Measurements from ENCODE around the gene ANKS1A.

The ANKS1A gene

DNA sequence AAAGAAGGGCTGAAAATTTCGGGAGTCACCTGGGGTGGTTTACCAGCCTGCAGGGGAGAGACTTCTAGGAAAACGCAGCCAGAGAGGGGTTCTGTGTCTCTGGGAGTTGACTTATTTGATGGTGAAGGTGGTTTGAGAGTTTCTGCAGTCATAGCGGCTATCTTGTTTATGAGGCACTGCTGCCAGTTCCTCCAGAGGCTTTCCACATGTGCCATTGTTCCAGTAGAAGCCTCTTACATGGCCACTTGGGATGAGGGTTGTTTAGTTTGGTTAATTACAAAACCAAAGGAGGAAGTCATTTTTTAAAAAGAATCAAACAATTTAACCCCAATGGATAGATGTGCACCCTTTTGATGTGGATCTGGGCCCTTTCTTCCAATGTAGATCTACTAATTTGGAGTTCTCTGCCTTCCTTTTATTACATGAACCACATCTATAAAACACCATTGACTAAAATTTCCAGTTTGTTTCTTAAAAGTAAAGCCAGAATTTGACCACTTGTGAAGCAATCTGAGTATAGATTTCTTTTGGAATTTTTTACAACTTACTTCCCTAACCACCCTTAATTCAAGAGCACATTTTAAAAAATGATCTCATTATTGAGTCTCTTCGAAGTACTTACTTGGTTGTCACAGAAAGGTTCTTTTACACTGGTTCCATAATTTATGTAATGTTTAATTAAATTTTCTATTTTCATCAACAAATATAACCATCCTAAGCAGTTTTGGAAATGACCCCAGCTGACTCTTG lies 154.5 kb downstream of the ANKS1A start:
- no peak for DNase-seq (ENCODE audit: low read depth)

DNA sequence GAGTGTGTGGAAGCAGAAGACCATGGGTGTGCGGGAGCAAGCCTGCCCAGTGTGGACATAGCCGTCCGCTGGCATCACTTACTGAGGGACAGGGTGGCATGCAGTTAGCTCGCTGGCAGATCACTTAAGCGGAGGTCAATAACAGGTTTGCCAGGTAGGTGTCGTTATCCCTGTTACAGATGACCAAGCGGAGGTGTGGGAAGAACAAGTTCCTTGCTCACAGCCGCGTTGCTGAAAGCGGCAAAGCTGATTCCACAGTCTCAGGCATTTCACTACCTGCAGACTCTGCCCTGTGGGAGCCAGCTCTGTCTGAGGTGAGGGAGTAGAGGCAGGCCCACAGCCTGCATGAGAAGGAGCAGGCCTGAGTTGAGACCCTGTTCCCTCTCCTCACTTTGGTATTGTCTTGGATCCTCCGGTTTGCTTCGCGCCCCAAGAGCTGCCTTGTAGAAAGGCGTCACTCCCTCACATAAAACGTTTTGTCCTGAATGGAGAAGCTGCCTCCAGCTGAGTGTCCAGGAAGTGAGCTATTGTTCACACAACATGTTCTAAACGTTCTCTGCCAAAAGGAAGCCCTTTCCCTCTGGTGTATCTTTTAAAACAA lies 155.2 kb downstream of the ANKS1A start:
- no peak for DNase-seq (ENCODE audit: low read depth)

- no peak for DNase-seq (ENCODE audit: low read depth)
Observed at GRCh38 chr6:35044761-35045421, 155.8 kb downstream of the ANKS1A start.

DNA sequence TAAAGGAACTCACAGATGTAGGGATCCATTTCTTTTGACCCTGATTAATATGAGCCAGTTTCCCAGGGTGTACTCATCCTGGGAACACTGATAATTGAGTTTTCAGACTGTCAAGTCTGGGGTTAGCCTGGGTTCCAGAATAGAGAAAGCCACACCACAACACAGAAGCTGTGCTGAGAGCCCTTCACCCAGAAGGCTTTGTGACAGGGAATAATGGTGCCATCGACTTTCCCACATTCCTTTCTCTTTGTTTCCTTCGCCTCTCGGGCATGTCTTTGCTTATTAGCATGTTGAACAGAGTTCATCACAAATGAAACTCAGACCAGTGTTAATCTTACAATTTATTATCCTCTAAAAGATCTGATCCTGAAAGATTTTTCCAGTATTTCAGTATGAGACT lies 157.0 kb downstream of the ANKS1A start:
- no peak for DNase-seq (ENCODE audit: low read depth)

GRCh38 chr6:35046862-35047261 lies 157.8 kb downstream of the ANKS1A start:
- DNase-seq (ENCODE audit: low read depth), result no peak

DNA sequence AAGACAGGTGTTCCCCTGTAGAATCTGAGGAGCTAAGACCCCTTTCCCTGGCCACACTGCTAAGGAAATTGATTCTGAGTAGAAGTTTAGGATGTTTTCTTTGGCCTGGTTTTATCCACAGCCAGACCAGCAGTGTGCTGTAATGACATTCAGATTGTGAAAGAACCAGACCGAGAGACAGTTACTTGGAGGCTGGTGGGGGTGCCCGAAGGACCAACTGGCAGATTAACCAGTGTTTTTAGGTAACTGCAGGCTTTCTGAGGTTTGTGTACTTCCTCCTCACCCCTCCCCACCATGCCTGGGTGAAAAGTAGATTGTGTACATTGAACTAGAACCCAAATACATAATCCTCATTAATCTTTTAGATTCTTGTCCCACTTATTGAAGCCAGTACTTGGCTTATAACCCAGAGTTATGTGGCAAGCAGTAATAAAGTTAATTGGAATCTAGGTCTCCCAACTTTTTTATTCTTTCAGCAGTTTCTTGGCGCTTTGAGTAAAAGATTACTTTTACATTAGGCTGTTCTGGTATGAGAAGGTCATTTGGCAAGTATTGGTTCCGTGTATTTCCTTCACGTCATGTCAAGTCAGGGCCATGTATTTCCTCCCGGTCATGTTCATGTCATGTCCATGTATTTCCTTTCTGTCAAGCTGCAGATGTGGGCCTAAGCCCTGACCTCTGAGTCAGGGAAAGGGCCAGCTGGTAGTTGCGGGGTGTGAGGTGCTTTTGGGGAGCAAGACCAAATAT lies 158.4 kb downstream of the ANKS1A start:
- DNase-seq (ENCODE audit: low read depth), result no peak

DNA sequence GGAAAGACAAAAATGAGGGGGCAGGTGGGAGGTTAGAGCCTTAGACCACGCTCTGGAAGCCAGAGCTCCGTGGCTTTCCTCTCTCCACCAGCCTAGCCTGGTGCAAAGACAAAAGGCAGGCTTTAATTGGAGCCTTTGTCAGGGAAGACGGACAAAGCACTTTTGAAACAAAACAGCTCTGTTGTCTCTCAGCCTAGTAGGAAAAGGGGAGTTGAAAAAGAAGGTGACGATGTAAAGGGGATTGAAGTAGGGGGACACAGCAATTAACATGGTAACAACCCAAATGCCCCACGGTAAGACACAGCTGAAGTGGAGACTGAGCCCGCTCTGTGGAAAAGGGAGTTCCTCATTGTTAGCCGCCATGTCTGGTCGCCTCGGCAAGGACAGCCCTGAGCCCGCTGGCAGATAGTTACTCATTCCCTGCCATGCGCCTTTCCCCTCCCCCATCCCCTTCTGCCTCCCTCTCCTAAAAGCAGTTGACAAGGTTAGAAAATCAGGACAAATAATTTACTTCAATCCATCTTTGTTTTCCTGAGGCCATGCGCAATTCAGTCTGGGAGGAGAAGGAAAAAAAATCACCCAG lies 159.1 kb downstream of the ANKS1A start:
- no peak for DNase-seq (ENCODE audit: low read depth)

DNA sequence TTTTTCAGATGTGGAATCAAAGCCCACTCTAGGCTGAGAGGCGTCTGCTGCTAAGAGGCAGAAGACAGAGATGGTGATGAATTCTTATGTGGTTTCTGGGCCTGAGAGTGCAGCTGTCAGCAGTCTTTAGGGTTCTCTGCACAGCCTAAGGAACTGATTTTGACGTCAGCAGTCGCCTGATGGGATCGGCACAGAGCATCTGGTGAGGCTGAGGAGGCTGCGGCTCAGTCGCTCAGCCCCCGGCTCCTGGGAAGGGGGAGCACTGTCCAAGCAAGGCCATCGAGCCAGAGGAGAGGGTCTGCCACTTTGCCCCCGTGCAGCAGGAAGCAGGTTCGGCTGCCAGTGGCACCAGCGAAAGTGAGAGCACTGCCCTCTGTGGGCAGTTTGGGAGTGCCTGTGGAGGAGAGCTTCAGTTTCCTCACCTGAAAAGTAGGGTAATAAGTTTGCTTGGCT lies 159.6 kb downstream of the ANKS1A start:
- no peak for DNase-seq (ENCODE audit: low read depth)

DNA sequence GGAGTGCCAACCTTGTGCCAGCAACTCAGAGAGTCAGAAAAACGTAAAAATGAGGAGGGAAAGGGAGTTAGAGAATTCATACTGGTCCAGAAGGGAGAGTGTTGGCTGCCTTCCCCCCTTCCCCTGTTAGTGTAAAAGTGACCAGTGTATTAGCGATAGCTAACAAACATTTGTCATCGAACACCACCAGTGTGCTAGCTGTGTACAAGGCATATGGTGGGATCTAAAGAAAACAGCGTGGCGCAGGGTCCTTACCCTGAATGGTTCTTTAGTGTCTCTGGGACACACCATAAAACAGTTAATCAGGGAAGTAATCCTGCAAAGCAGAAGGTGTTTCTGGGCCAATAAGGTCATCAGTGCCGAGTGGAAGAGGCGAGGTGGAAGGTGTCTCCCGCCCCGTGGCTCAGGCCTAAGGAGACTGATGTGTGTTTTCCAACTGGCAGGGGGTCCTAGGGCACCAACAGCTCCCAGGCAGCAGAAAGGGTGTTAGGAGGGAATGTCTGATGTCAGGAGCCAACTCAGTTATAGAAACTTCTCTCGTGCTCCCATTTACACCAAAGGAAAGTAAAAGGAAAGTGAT lies 160.2 kb downstream of the ANKS1A start:
- no peak for DNase-seq (ENCODE audit: low read depth)

DNA sequence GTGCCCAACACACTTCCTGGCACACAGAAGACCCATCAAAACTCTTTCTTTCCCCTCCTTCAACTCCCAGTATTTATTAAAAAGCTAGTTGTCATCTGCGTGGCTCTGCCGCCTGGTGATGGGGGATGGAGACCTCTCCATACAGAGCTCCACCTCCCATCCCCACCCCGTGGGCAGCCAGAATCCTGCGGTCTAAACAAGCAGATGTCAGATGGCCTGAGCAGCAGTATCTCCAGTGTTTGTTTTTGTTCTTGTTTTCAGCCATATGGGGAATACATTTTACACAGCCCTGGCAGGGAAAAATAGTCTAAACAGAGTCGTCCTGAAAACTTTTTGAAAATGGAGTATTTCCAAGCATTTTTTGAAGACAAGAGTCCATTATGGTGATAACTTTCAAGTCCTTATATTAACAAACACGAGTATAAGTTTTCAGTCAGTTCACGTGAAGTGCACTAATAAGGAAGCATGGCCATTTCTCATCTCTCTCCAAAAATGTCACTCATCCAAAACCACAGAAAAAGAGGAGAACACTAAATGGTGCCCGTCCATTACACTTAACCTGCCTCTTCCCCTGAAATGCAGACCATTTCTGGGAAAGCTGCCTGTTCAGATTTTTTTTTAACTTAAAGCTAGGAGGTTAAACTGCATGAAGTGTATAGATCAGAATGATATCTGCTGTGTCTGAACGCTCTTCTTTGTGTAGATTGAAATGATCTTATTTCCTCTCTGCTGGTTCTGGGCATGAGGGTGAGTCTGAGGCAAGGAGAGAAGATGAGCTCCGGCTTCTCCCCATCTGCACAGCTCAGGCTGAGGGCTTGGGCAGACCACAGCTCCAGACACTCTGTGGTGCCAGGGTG lies 161.1 kb downstream of the ANKS1A start:
- no peak for DNase-seq (ENCODE audit: low read depth)

- no peak for DNase-seq (ENCODE audit: low read depth)
Observed at GRCh38 chr6:35050757-35051330, 161.8 kb downstream of the ANKS1A start.

- DNase-seq (ENCODE audit: low read depth), result no peak
Observed at GRCh38 chr6:35051396-35051795, 162.3 kb downstream of the ANKS1A start.

DNA sequence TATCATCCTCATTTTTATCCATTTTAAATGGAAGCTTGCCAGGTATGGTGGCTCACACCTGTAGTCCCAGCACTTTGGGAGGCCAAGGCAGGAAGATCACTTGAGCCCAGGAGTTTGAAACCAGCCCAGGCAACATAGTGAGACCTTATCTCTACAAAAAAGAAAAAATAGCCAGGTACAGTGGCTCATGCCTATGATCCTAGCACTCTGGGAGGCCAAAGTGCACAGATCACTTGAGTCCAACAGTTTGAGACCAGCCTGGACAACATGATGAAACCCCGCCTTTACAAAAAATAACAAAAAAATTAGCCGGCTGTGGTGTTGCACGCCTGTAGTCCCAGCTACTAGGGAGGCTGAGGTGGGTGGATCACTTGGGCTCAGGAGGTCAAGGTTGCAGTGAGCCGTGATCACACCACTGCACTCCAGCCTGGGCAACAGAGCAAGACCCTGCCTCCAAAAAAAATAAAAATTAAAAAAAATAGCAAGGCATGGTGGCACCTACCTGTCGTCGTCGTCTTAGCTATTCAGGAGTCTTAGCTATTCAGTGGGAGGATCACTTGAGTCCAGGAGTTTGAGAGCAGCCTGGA lies 163.0 kb downstream of the ANKS1A start:
- no peak for DNase-seq (ENCODE audit: low read depth)

DNA sequence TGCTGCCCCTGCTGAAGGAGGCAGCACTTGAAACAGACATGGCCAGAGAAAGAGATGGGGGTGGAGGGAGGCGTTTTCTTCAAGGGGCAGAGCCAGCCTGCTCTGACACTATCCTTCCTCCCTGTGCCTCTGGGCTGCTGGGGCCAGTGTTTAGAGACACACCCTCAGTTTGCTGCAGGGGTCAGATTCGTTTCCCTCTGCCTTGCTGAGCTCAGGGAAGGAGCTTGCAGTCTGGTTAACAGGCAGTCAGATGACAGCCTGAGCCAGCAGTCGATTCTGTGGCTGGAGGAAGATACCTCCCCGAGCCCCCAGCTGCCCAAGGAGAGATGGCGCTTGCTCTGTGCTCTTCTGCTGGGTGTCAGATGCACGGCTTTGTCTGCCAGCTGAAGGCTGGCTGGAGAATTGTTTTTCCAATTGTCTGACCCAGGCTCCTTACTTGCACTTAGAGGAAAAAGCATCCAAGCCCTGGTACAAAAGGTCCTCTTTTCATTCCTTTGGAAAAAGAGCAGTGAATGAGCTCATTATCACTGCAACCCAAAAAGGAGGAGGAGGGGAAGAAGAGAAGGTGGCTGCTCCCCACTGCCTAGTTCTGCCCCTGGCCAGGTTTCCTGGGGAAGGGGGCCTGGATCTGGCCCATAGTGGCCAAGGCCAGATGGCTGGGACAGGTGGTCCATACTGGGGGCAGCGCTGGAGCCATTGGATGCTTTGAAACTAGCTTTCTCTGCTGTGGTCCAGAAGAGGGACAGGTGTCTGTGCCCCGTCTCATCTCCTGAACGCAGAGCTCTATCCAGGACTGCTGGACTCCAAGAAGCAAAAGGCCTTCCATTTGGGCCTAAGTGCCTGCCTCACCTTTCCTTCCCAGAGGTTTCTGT lies 163.9 kb downstream of the ANKS1A start:
- DNase-seq (ENCODE audit: low read depth), result no peak

DNA sequence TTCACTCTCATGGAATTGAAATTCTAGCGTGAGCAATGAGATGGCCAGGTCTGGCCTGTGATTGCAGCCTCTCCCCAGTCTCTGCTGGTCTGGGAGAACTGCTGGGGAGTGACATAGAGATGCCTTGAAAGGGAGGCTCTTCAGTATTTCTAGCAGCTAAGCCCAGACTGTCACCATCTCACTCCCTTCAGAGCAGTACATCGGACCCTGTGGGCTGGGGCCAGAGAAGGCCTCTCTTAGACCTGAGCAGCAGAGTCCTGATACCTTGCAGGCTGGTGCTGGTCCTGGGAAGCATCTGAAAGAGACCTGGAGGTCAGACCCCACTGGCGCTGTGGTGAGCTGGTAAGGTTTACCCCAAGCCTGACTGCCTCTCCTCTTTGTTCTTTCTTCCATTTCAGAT lies 164.6 kb downstream of the ANKS1A start:
- DNase-seq (ENCODE audit: low read depth), result no peak

- DNase-seq (ENCODE audit: low read depth), result no peak
Observed at GRCh38 chr6:35054106-35054742, 165.2 kb downstream of the ANKS1A start.

GRCh38 chr6:35054743-35055130 lies 165.7 kb downstream of the ANKS1A start:
- DNase-seq (ENCODE audit: low read depth), result no peak

DNA sequence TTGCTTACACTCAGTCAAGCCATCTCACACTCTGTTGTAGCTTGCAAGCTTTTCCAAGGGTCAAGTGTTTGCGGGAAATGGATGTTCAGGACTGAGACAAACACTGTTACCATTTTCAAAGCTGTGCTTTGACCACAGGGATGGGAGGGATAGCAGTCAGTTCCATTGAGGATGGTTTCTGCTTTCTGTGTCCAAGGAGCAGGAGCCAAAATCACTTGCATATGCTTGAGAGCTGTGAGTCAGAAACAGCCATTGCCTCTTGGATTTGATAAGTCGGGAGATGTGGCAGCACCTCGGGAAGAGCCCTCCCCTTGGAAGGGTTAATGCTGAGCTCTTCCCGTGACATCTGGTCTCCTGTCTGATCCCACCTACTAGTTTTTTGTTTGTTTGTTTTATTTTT lies 166.8 kb downstream of the ANKS1A start:
- DNase-seq (ENCODE audit: low read depth), result no peak

DNA sequence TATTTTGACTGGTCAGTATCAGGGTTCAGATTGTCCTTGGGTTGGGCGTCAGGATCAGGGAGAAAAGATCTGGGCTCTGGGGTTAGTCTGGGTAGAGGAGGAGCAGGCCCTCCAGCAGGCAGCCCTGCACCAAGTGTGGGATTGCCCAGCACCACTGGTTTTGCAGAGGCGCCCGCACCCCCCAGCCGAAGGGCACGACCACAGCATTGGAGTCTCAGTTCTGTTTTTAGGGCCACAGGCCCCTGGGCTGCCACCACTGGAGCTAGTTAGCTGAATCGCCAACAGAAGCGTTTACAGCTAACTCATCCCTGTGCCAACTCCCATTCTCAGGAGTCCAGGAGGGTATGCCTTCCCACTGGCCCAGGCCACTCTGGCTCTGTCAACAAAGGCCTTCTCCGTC lies 167.9 kb downstream of the ANKS1A start:
- no peak for DNase-seq (ENCODE audit: low read depth)
